SK-N-SH (cell line): Measurements from ENCODE around the gene SNX21. TPM values are rescaled to one million over a fixed set of nuclear protein-coding genes. Genes with fewer than 3 reads are reported as not detected.

Source experiments
- CTCF ChIA-PET: fragments of 300-600, 350-600 bp; formaldehyde crosslinking; extraction: SDS; loops from one replicate; lab custom pipeline; 2021; lab: Yijun Ruan, JAX
- POLR2A ChIA-PET: fragments of 350-600 bp; sonication (Branson Sonifier 250); formaldehyde crosslinking; extraction: SDS; loops from one replicate; lab custom pipeline; 2020; ENCODE audit warnings: antibody characterized with exemption, inconsistent platforms; lab: Yijun Ruan, JAX
- DNase-seq: peaks from one replicate; pipeline ENCODE4 v3.0.0; 2012
- H2AFZ ChIP-seq: fragments of 200-600 bp; sonication (generic); 2 replicates; pipeline ENCODE4 v1.8.1; 2016; ENCODE audit warnings: antibody characterized with exemption, mild to moderate bottlenecking, low read depth
- H3F3A ChIP-seq: fragments of 200-600 bp; sonication (generic); replicated peaks from 2 replicates; pipeline ENCODE3; 2016; ENCODE audit warnings: antibody characterized with exemption, mild to moderate bottlenecking; ENCODE audit not compliant: insufficient read depth
- H3K27ac ChIP-seq, 2 experiments: fragments of 200-500 bp in 1 of 2; fragments of 200-600 bp in 1 of 2; sonication (Bioruptor generic) in 1 of 2; sonication (generic), shearing (Covaris generic) in 1 of 2; 2 replicates each; pipeline versions ENCODE4 v1.5.1 to v1.6.1; 2014 to 2016; ENCODE audit warnings: low read depth in 2 of 2, inconsistent platforms in 1 of 2, low read length in 1 of 2, mild to moderate bottlenecking in 1 of 2, mixed read lengths in 1 of 2
- H3K27me3 ChIP-seq: fragments of 200-600 bp; sonication (generic), shearing (Covaris generic); 2 replicates; pipeline ENCODE4 v1.6.1; 2016; ENCODE audit warnings: mixed run types; ENCODE audit not compliant: insufficient read depth
- H3K36me3 ChIP-seq, 2 experiments: fragments of 200-500 bp in 1 of 2; fragments of 200-600 bp in 1 of 2; sonication (Bioruptor generic) in 1 of 2; sonication (generic) in 1 of 2; replicated peaks in 1 of 2; 2 replicates each; pipeline versions ENCODE3 to v1.5.1; 2014 to 2016; ENCODE audit warnings: low read length in 1 of 2, mild to moderate bottlenecking in 1 of 2; ENCODE audit not compliant: insufficient read depth in 2 of 2, control insufficient read depth in 1 of 2
- H3K4me1 ChIP-seq, 2 experiments: fragments of 200-500 bp in 1 of 2; fragments of 200-600 bp in 1 of 2; sonication (Bioruptor generic) in 1 of 2; sonication (generic), shearing (Covaris generic) in 1 of 2; 2 replicates each; pipeline versions ENCODE4 v1.5.1 to v1.6.1; 2014 to 2016; ENCODE audit warnings: low read depth in 1 of 2, low read length in 1 of 2, mixed run types in 1 of 2; ENCODE audit not compliant: insufficient read depth in 2 of 2, control insufficient read depth in 1 of 2
- H3K4me2 ChIP-seq: fragments of 200-600 bp; sonication (generic), shearing (Covaris generic); 2 replicates; pipeline ENCODE4 v1.6.1; 2017; ENCODE audit warnings: mixed run types
- H3K4me3 ChIP-seq, 2 experiments: fragments of 200-500 bp in 1 of 2; fragments of 200-600 bp in 1 of 2; sonication (Bioruptor generic) in 1 of 2; sonication (generic), shearing (Covaris generic) in 1 of 2; 2 replicates each; pipeline versions ENCODE4 v1.5.1 to v1.8.1; 2014 to 2016; ENCODE audit warnings: low read depth in 2 of 2, inconsistent platforms in 1 of 2, low read length in 1 of 2, mild to moderate bottlenecking in 1 of 2, mixed read lengths in 1 of 2, moderate library complexity in 1 of 2
- H3K79me2 ChIP-seq: fragments of 200-600 bp; sonication (generic); 2 replicates; pipeline ENCODE4 v1.8.1; 2017; ENCODE audit warnings: mild to moderate bottlenecking; ENCODE audit not compliant: insufficient read depth
- H3K9ac ChIP-seq: fragments of 200-600 bp; sonication (generic); 2 replicates; pipeline ENCODE4 v1.6.1; 2017; ENCODE audit warnings: mixed run types
- H3K9me2 ChIP-seq: fragments of 200-600 bp; sonication (generic); 2 replicates; pipeline ENCODE4 v1.6.1; 2017; ENCODE audit warnings: mixed run types
- H3K9me3 ChIP-seq: fragments of 200-600 bp; sonication (generic); 2 replicates; pipeline ENCODE4 v1.6.1; 2017; ENCODE audit warnings: mixed run types, mild to moderate bottlenecking, moderate library complexity
- H4K20me1 ChIP-seq: fragments of 200-600 bp; sonication (generic); 2 replicates; pipeline ENCODE4 v1.6.1; 2017; ENCODE audit warnings: mild to moderate bottlenecking, mixed run types; ENCODE audit not compliant: insufficient read depth
- CHD2 ChIP-seq: fragments of 150-350 bp; IDR thresholded peaks from 2 replicates; pipeline ENCODE4 v1.6.1; 2018; ENCODE audit warnings: low read length; ENCODE audit not compliant: partially characterized antibody
- ELF1 ChIP-seq: IDR thresholded peaks from 2 replicates; pipeline ENCODE4 v1.4.0; 2012
- FOSL2 ChIP-seq: IDR thresholded peaks from 2 replicates; pipeline ENCODE4 v1.4.0; 2012; ENCODE audit warnings: low read depth, mild to moderate bottlenecking, moderate library complexity, borderline replicate concordance
- FOXJ3 ChIP-seq: sonication (generic); formaldehyde crosslinking; IDR thresholded peaks from 2 replicates; pipeline ENCODE4 v1.5.1; 2020; ENCODE audit warnings: mild to moderate bottlenecking, missing genetic modification reagents
- FOXM1 ChIP-seq: IDR thresholded peaks from 2 replicates; pipeline ENCODE4 v1.4.0; 2012; ENCODE audit warnings: low read depth, mild to moderate bottlenecking
- GATA2 ChIP-seq: sonication (generic); formaldehyde crosslinking; IDR thresholded peaks from 2 replicates; pipeline ENCODE4 v1.5.0; 2020; ENCODE audit warnings: mild to moderate bottlenecking, missing genetic modification reagents
- PBX3 ChIP-seq: IDR thresholded peaks from 2 replicates; pipeline ENCODE4; 2012
- POLR2AphosphoS5 ChIP-seq: IDR thresholded peaks from 2 replicates; pipeline ENCODE4 v1.6.1; 2012; ENCODE audit warnings: low read depth, low read length
- RAD21 ChIP-seq: IDR thresholded peaks from 2 replicates; pipeline ENCODE4 v1.6.1; 2012; ENCODE audit warnings: mild to moderate bottlenecking, low read length
- RCOR1 ChIP-seq: fragments of 150-350 bp; IDR thresholded peaks from 2 replicates; pipeline ENCODE4 v1.6.1; 2017; ENCODE audit warnings: antibody characterized with exemption, low read length
- REST ChIP-seq: IDR thresholded peaks from 2 replicates; pipeline ENCODE4 v1.6.1; 2012; ENCODE audit warnings: mild to moderate bottlenecking, low read depth, low read length, moderate library complexity
- RXRA ChIP-seq: IDR thresholded peaks from 2 replicates; pipeline ENCODE4 v1.4.0; 2012; ENCODE audit warnings: low read depth, mild to moderate bottlenecking, borderline replicate concordance
- SMC3 ChIP-seq: IDR thresholded peaks from 2 replicates; pipeline ENCODE4 v1.6.1; 2012; ENCODE audit warnings: low read depth, low read length, improper control_type of control experiment
- TCF12 ChIP-seq: IDR thresholded peaks from 2 replicates; pipeline ENCODE4 v1.4.0; 2012
- USF1 ChIP-seq: IDR thresholded peaks from 2 replicates; pipeline ENCODE4 v1.4.0; 2012; ENCODE audit warnings: low read depth, borderline replicate concordance
- USF2 ChIP-seq: fragments of 150-350 bp; IDR thresholded peaks from 2 replicates; pipeline ENCODE4 v1.6.1; 2017; ENCODE audit warnings: antibody characterized with exemption, low read length, low read depth, borderline replicate concordance
- YY1 ChIP-seq: IDR thresholded peaks from 2 replicates; pipeline ENCODE4 v1.4.0; 2012; ENCODE audit warnings: low read depth, mild to moderate bottlenecking
- WGBS: methylation state at CpG from one replicate; pipeline ENCODE4 v1.1.6; 2017; ENCODE audit warnings: low lambda C conversion rate; 5-methylcytosine and 5-hydroxymethylcytosine counted together
- polyA plus RNA-seq, 3 experiments: library from polyadenylated mRNA; depleted of rRNA; stranded (reverse); fragments of >200 nt; gene quantifications; 2 replicates each; pipeline ENCODE4 v1.2.3, GENCODE V29; 2012

Gene SNX21
- polyA plus RNA-seq, 1 of the 3 experiments (the other 2 are of a cell fraction), result 22.1 TPM

DNA sequence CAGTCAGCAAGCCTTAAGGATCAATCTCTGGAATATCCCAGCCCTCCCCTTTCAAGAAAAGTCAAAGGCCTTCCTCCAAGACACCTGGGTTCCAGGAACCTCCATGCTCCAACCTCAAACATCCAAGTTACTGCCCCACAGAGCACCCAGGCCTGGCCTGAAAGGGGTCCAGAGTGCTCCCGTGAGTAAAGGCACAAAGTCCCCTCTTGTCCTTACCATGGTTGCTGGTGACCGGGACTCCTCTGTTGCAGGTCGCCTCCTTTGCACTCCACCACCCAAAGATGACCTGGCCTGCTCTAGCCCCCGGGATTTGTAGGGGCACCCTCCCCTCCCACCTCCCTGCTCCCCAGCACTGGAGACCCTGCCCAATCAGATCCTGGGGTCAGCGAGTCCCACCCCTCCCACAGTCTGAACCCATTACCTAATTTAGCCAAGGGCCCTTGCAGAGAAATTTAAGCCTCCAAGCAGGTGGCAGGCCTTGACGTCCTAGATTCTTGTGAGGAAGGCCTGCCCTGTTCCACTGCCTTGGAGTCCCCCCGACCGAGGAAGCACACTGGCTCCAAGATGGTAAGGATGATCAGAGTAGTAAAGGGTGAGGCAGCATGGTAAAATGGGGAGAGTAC, 6.5 kb upstream of the SNX21 start, which contains the start of gene TNNC2:
Gene TNNC2, minus strand, starts transcription at position 283 of the 623 bp plus-strand sequence. Its CDS starts 64 bp downstream, at position 219.
- Histone ChIP-seq H3K9ac (0 out of 2 replicates have a peak within 1 kb of the TSS, but pooled peaks have one; percentile 16), H3K4me2 (peak within 1 kb of the TSS; percentile 65; the same call in 1 of the 2 replicates), H3K79me2 (no peaks in the 10 kb centered on the region), H3K4me3 (no peak within 1 kb of the TSS), H3F3A (no peaks in the 10 kb centered on the region), H3K9me3 (no peaks in the 10 kb centered on the region), H3K27me3 (no peaks in the 10 kb centered on the region), H4K20me1 (no peaks in the 10 kb centered on the region), H2AFZ (peak within 1 kb of the TSS; percentile 78; the same call in 1 of the 2 replicates), H3K9me2 (no peaks in the 10 kb centered on the region), H3K4me1 (peaks cover 0 to 8% of the 10 kb centered on the region in 2 experiments; a peak in 2 of 4 replicates), H3K36me3 (no peaks in the 10 kb centered on the region), H3K27ac (peak within 1 kb of the TSS in 1 of 2 experiments; percentile 24; a peak in 1 of 4 replicates)
- TF ChIP-seq USF2 (no peak), RXRA (no peak), TCF12 (no peak), YY1 (no peak), RCOR1 (no peak), GATA2 (CRISPR knock-in tag) (no peak), FOSL2 (no peak), ELF1 (no peak), FOXM1 (no peak), CHD2 (no peak), USF1 (no peak), PBX3 (no peak), POLR2AphosphoS5 (no peak), SMC3 (no peak), RAD21 (no peak), REST (no peak), FOXJ3 (CRISPR knock-in tag) (no peak)
- no peak for DNase-seq
- CTCF ChIA-PET, result no interaction called here
- POLR2A ChIA-PET, result no interaction called here
- whole genome bisulfite sequencing, result 82% methylated on average over 8 of the region's 8 CpGs
